SK-N-SH treated with all-trans-retinoic acid at 6 μM for 48 hours (cell line): ENCODE results near the gene MAEL.

Experiments used
- ARNTL ChIP-seq: fragments of 450-650 bp; formaldehyde crosslinking; IDR thresholded peaks from 2 replicates; pipeline ENCODE4 v1.5.0; 2020; ENCODE audit warnings: low read depth, mild to moderate bottlenecking, moderate library complexity, borderline replicate concordance
- ESRRG ChIP-seq: fragments of 250-450 bp; sonication (Bioruptor Pico); IDR thresholded peaks from 2 replicates; pipeline ENCODE4 v1.6.1; 2021; ENCODE audit warnings: mild to moderate bottlenecking
- OSR1 ChIP-seq: fragments of 250-450 bp; sonication (Bioruptor Pico); IDR thresholded peaks from 2 replicates; pipeline ENCODE4 v1.8.0; 2022; ENCODE audit warnings: moderate library complexity, mild to moderate bottlenecking, inconsistent platforms
- ZFP30 ChIP-seq: fragments of 450-650 bp; formaldehyde crosslinking; IDR thresholded peaks from 2 replicates; pipeline ENCODE4 v1.5.0; 2022; ENCODE audit warnings: mild to moderate bottlenecking, moderate library complexity
- TF ChIP-seq, protein P1 (sequence below): fragments of 250-450 bp; sonication (Bioruptor Pico); IDR thresholded peaks from 2 replicates; pipeline ENCODE4 v1.8.0; 2020; ENCODE audit warnings: mild to moderate bottlenecking, moderate library complexity, borderline replicate concordance
- TF ChIP-seq, protein P2 (sequence below): fragments of 250-450 bp; sonication (Bioruptor Pico); IDR thresholded peaks from 2 replicates; pipeline ENCODE4 v1.5.1; 2020; ENCODE audit warnings: low read depth, mild to moderate bottlenecking, moderate library complexity

DNA sequence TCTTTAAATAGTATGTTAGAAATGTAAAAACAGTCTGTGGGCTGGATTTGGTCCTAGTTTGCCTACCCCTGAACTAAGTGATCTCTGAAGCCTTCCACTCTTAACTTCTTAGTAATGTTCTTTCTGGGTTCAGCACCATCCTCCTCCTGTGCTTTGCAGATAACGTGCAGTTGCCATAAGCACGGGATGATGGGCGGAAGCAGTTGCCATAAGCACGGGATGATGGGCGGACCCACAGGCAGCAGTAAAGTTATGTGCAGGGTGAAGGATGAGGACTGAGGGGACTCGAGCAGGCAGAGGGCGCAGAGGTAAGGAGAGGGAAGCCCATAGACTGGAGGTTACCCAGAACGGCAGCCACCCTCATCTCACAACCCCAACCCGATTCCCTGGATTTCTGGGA is 75.5 kb downstream of the MAEL start:
- TF ChIP-seq, protein P1, sequence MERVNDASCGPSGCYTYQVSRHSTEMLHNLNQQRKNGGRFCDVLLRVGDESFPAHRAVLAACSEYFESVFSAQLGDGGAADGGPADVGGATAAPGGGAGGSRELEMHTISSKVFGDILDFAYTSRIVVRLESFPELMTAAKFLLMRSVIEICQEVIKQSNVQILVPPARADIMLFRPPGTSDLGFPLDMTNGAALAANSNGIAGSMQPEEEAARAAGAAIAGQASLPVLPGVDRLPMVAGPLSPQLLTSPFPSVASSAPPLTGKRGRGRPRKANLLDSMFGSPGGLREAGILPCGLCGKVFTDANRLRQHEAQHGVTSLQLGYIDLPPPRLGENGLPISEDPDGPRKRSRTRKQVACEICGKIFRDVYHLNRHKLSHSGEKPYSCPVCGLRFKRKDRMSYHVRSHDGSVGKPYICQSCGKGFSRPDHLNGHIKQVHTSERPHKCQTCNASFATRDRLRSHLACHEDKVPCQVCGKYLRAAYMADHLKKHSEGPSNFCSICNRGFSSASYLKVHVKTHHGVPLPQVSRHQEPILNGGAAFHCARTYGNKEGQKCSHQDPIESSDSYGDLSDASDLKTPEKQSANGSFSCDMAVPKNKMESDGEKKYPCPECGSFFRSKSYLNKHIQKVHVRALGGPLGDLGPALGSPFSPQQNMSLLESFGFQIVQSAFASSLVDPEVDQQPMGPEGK (CRISPR knock-in tag): no peak
- TF ChIP-seq ZFP30 (CRISPR knock-in tag) (no peak), OSR1 (CRISPR knock-in tag) (no peak), ARNTL (CRISPR knock-in tag) (no peak), ESRRG (CRISPR knock-in tag) (no peak)
- TF ChIP-seq, protein P2, sequence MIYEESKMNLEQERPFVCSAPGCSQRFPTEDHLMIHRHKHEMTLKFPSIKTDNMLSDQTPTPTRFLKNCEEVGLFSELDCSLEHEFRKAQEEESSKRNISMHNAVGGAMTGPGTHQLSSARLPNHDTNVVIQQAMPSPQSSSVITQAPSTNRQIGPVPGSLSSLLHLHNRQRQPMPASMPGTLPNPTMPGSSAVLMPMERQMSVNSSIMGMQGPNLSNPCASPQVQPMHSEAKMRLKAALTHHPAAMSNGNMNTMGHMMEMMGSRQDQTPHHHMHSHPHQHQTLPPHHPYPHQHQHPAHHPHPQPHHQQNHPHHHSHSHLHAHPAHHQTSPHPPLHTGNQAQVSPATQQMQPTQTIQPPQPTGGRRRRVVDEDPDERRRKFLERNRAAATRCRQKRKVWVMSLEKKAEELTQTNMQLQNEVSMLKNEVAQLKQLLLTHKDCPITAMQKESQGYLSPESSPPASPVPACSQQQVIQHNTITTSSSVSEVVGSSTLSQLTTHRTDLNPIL: no peak
